Activated T-helper 2 cell treated with anti-CD3 and anti-CD28 coated beads, Interferon-gamma antibody, Interleukin-2, Interleukin-4, amounts not matched to agents 10 μg/mL and 5 μg/mL and 100 μg/mL, durations not matched to agents 14 hours and 24 hours and 36 hours (primary cell): Measurements from ENCODE around the gene FBXO21. TPM values are rescaled to one million over a fixed set of nuclear protein-coding genes. Genes with fewer than 3 reads are reported as not detected.
"Not testable (repeated sequence)": the region's sequence is repeated elsewhere in the genome, so short reads cannot be mapped to it uniquely, and the experiment has no call there.

Experiments
- DNase-seq: peaks from one replicate; pipeline ENCODE4 v3.0.0; 2021; ENCODE audit warnings: low spot score
- H3K27ac Mint-ChIP-seq: one replicate; pipeline ENCODE4 v1.8.0; 2021; ENCODE audit warnings: mixed read lengths
- H3K27me3 Mint-ChIP-seq: one replicate; pipeline ENCODE4 v1.8.0; 2021; ENCODE audit warnings: low read depth, mixed read lengths
- H3K36me3 Mint-ChIP-seq: one replicate; pipeline ENCODE4 v1.8.0; 2021; ENCODE audit warnings: low read depth, mixed read lengths
- H3K4me1 Mint-ChIP-seq: one replicate; pipeline ENCODE4 v1.8.0; 2021; ENCODE audit warnings: low read depth, mixed read lengths
- H3K4me3 Mint-ChIP-seq: one replicate; pipeline ENCODE4 v1.8.0; 2021; ENCODE audit warnings: low read depth, mild to moderate bottlenecking, moderate library complexity, mixed read lengths
- H3K9me3 Mint-ChIP-seq: one replicate; pipeline ENCODE4 v1.8.0; 2021; ENCODE audit warnings: mixed read lengths
- intact Hi-C: fragments of 100-400 bp; cut with micrococcal nuclease; formaldehyde crosslinking; loops from one replicate; pipeline ENCODE4 v1.15.1; 2023
- total RNA-seq: library from RNA; stranded (reverse); gene quantifications from 2 replicates; pipeline ENCODE4 v1.2.3, GENCODE V29; 2022

FBXO21 gene
- total RNA-seq, 1 donor from 2014 or later: 24.3 TPM

GRCh38 chr12:117195027-117195426 is 4.8 kb upstream of the FBXO21 start:
- H3K4me1 Mint-ChIP-seq, H3K9me3 Mint-ChIP-seq, H3K27ac Mint-ChIP-seq, DNase-seq, H3K36me3 Mint-ChIP-seq, intact Hi-C loops, H3K4me3 Mint-ChIP-seq: not testable (repeated sequence)
- peaks cover 12% of the 10 kb centered on the region for H3K27me3 Mint-ChIP-seq

- peaks cover 11% of the 10 kb centered on the region for H3K4me1 Mint-ChIP-seq
- peaks cover 8% of the 10 kb centered on the region for H3K36me3 Mint-ChIP-seq
Measured at GRCh38 chr12:117193903-117194302, 3.6 kb upstream of the FBXO21 start.

GRCh38 chr12:117192581-117192980 is 2.3 kb upstream of the FBXO21 start:
- intact Hi-C loops, H3K27ac Mint-ChIP-seq, H3K4me3 Mint-ChIP-seq: not testable (repeated sequence)

More at GRCh38 chr12:117193903-117194302, 3.6 kb upstream of the FBXO21 start:
- DNase-seq: no peak
- H3K27ac Mint-ChIP-seq: no peak overlapping the region
- H3K27me3 Mint-ChIP-seq: peaks cover 11% of the 10 kb centered on the region
- intact Hi-C loops: no loop called here
- H3K9me3 Mint-ChIP-seq: peaks cover 5% of the 10 kb centered on the region
- H3K4me3 Mint-ChIP-seq: no peak overlapping the region

GRCh38 chr12:117192057-117192456 is 1.8 kb upstream of the FBXO21 start:
- Mint-ChIP-seq H3K27ac (no peak overlapping the region), H3K36me3 (peaks cover 20% of the 10 kb centered on the region), H3K9me3 (peaks cover 5% of the 10 kb centered on the region), H3K27me3 (peaks cover 8% of the 10 kb centered on the region), H3K4me1 (peaks cover 16% of the 10 kb centered on the region), H3K4me3 (peak overlapping the region; percentile 9)
- intact Hi-C loops: no loop called here
- DNase-seq: no peak

More at GRCh38 chr12:117192581-117192980, 2.3 kb upstream of the FBXO21 start:
- Mint-ChIP-seq H3K4me1 (peaks cover 16% of the 10 kb centered on the region), H3K36me3 (peaks cover 17% of the 10 kb centered on the region)
- H3K27me3 Mint-ChIP-seq, H3K9me3 Mint-ChIP-seq, DNase-seq: not testable (repeated sequence)

- H3K36me3 Mint-ChIP-seq: peaks cover 36% of the 10 kb centered on the region
Measured at GRCh38 chr12:117189725-117190209, 503 bp downstream of the FBXO21 start.

GRCh38 chr12:117188961-117189724 is 1.1 kb downstream of the FBXO21 start:
- H3K27ac Mint-ChIP-seq: peak overlapping the region; percentile 68
- peaks cover 8% of the 10 kb centered on the region for H3K27me3 Mint-ChIP-seq
- H3K9me3 Mint-ChIP-seq: peaks cover 5% of the 10 kb centered on the region
- no peak for DNase-seq
- intact Hi-C loops: no loop called here
- peaks cover 19% of the 10 kb centered on the region for H3K4me1 Mint-ChIP-seq
- H3K4me3 Mint-ChIP-seq: peak overlapping the region; percentile 89
- peaks cover 41% of the 10 kb centered on the region for H3K36me3 Mint-ChIP-seq

More at GRCh38 chr12:117189725-117190209, 503 bp downstream of the FBXO21 start:
- Mint-ChIP-seq H3K4me3 (peak overlapping the region; percentile 89), H3K27me3 (peaks cover 8% of the 10 kb centered on the region), H3K27ac (peak overlapping the region; percentile 68), H3K4me1 (peaks cover 19% of the 10 kb centered on the region), H3K9me3 (peaks cover 5% of the 10 kb centered on the region)
- intact Hi-C loops: loop anchor here (1.0 kb wide), 1 partner anchor 451 kb away; the partner anchor contains the start of genes RNFT2 and SPRING1
- peak; percentile 25 for DNase-seq

GRCh38 chr12:117188121-117188665 is 2.1 kb downstream of the FBXO21 start:
- peak overlapping the region; percentile 89 for H3K4me3 Mint-ChIP-seq
- no peak overlapping the region for H3K27ac Mint-ChIP-seq
- DNase-seq: no peak
- intact Hi-C loops: no loop called here
- peaks cover 8% of the 10 kb centered on the region for H3K27me3 Mint-ChIP-seq
- peaks cover 19% of the 10 kb centered on the region for H3K4me1 Mint-ChIP-seq
- H3K9me3 Mint-ChIP-seq: no peaks in the 10 kb centered on the region
- H3K36me3 Mint-ChIP-seq: peaks cover 49% of the 10 kb centered on the region

- Mint-ChIP-seq H3K27me3 (peaks cover 8% of the 10 kb centered on the region), H3K36me3 (peaks cover 56% of the 10 kb centered on the region), H3K4me1 (peaks cover 19% of the 10 kb centered on the region), H3K27ac (no peak overlapping the region), H3K4me3 (no peak overlapping the region), H3K9me3 (no peaks in the 10 kb centered on the region)
- intact Hi-C loops: no loop called here
- no peak for DNase-seq
Measured at GRCh38 chr12:117187421-117187820, 2.8 kb downstream of the FBXO21 start.

- Mint-ChIP-seq H3K36me3 (peaks cover 85% of the 10 kb centered on the region), H3K27me3 (no peaks in the 10 kb centered on the region), H3K27ac (no peak overlapping the region), H3K4me3 (no peak overlapping the region), H3K4me1 (peaks cover 4% of the 10 kb centered on the region), H3K9me3 (peaks cover 12% of the 10 kb centered on the region)
- no peak for DNase-seq
- intact Hi-C loops: no loop called here
Measured at GRCh38 chr12:117182866-117183265, 7.4 kb downstream of the FBXO21 start.

GRCh38 chr12:117181468-117181843 is 8.8 kb downstream of the FBXO21 start:
- intact Hi-C loops, DNase-seq, H3K27me3 Mint-ChIP-seq, H3K4me1 Mint-ChIP-seq, H3K27ac Mint-ChIP-seq, H3K4me3 Mint-ChIP-seq: not testable (repeated sequence)
- Mint-ChIP-seq H3K9me3 (peaks cover 12% of the 10 kb centered on the region), H3K36me3 (peaks cover 89% of the 10 kb centered on the region)

- Mint-ChIP-seq H3K27ac (no peak overlapping the region), H3K4me3 (no peak overlapping the region), H3K27me3 (no peaks in the 10 kb centered on the region), H3K9me3 (peaks cover 12% of the 10 kb centered on the region), H3K4me1 (peaks cover 4% of the 10 kb centered on the region), H3K36me3 (peaks cover 89% of the 10 kb centered on the region)
- DNase-seq: no peak
- intact Hi-C loops: no loop called here
Measured at GRCh38 chr12:117180758-117181467, 9.4 kb downstream of the FBXO21 start.

GRCh38 chr12:117178745-117179144 is 11.5 kb downstream of the FBXO21 start:
- H3K36me3 Mint-ChIP-seq: peaks cover 89% of the 10 kb centered on the region

More at GRCh38 chr12:117178745-117179144, 11.5 kb downstream of the FBXO21 start:
- DNase-seq: no peak
- Mint-ChIP-seq H3K4me1 (peaks cover 1% of the 10 kb centered on the region), H3K27me3 (no peaks in the 10 kb centered on the region), H3K27ac (no peak overlapping the region), H3K9me3 (peaks cover 12% of the 10 kb centered on the region), H3K4me3 (no peak overlapping the region)
- intact Hi-C loops: no loop called here
